Heart left ventricle (tissue), 16 donors: ENCODE measurements around the gene TMEM74B. TPM values are rescaled to one million over a fixed set of nuclear protein-coding genes. Genes with fewer than 3 reads are reported as not detected.
A peak's percentile ranks its signal among the peaks of the same experiment; 100 is the strongest.

Experiments
- ATAC-seq, 4 donors: fragments of 200-7000 bp; cut with Tn5 transposase; one replicate each; pipeline ENCODE4 v1.9.1; 2020 to 2022; ENCODE audit warnings: moderate library complexity in 4 of 4, mild to moderate bottlenecking in 3 of 4, moderate number of reproducible peaks in 1 of 4
- DNase-seq, 5 donors: peaks; one replicate each; pipeline ENCODE4 v3.0.0-alpha.2; 2020
- H3K27ac ChIP-seq, 12 donors: fragments of 200-600 bp; sonication (generic) in 4 of 12; one replicate each; pipeline versions ENCODE4 v1.5.0 to v1.8.0; 2016 to 2022; ENCODE audit warnings: mild to moderate bottlenecking in 2 of 12
- H3K27me3 ChIP-seq, 9 donors: fragments of 200-600 bp; sonication (generic) in 2 of 9; one replicate each; pipeline versions ENCODE4 v1.5.1 to v1.8.0; 2016 to 2022; ENCODE audit warnings: mild to moderate bottlenecking in 3 of 9
- H3K36me3 ChIP-seq, 9 donors: fragments of 200-600 bp; sonication (generic) in 2 of 9; one replicate each; pipeline versions ENCODE4 v1.5.0 to v1.8.0; 2018 to 2022; ENCODE audit warnings: mild to moderate bottlenecking in 2 of 9
- H3K4me1 ChIP-seq, 12 donors: fragments of 200-600 bp; sonication (generic) in 4 of 12; one replicate each; pipeline versions ENCODE4 v1.5.0 to v1.8.0; 2016 to 2022; ENCODE audit warnings: mild to moderate bottlenecking in 3 of 12
- H3K4me3 ChIP-seq, 12 donors: fragments of 200-600 bp; sonication (generic) in 4 of 12; one replicate each; pipeline versions ENCODE4 v1.5.0 to v1.8.0; 2017 to 2022; ENCODE audit warnings: mild to moderate bottlenecking in 9 of 12, moderate library complexity in 4 of 12
- H3K9me3 ChIP-seq, 12 donors: fragments of 200-600 bp; sonication (generic) in 4 of 12; one replicate each; pipeline versions ENCODE4 v1.5.0 to v1.8.0; 2016 to 2022; ENCODE audit warnings: mild to moderate bottlenecking in 1 of 12
- CTCF ChIP-seq, 12 donors: fragments of 200-600 bp; sonication (generic) in 4 of 12; IDR thresholded peaks; one replicate each; pipeline versions ENCODE4 v1.5.0 to v1.8.0; 2018 to 2022; ENCODE audit warnings: antibody characterized with exemption in 12 of 12, mild to moderate bottlenecking in 5 of 12
- POLR2A ChIP-seq, 2 donors: fragments of 450-650 bp; IDR thresholded peaks; one replicate each; pipeline ENCODE4 v1.6.1; 2017; ENCODE audit warnings: antibody characterized with exemption in 2 of 2, mild to moderate bottlenecking in 2 of 2, moderate library complexity in 2 of 2
- WGBS, 4 donors: extraction: QIAGEN DNeasy Blood & Tissue Kit in 2 of 4; methylation state at CpG; one replicate each; pipeline versions ENCODE4 v1.1.5 to v1.1.7; 2013 to 2018; 5-methylcytosine and 5-hydroxymethylcytosine counted together
- intact Hi-C, 10 donors: fragments of 100-400 bp; cut with DNase I; formaldehyde crosslinking; loops; one replicate each; pipeline versions ENCODE4 v1.11.1 to v1.14.2; 2022
- polyA plus RNA-seq, 2 donors: library from polyadenylated mRNA; stranded (reverse); fragments of 200-250 nt; gene quantifications; one replicate each; pipeline ENCODE4 v1.2.3, GENCODE V29; 2013
- total RNA-seq, 9 donors: library from RNA; depleted of rRNA in 2 of 9; stranded (reverse); fragments of >200 nt in 2 of 9; fragmentation: NEBNext Ultra II Directional in 3 of 9; extraction: Animal tissue kit (Norgen Biotek cat#: 25700) in 3 of 9; gene quantifications; one replicate each; pipeline versions ENCODE4 v1.1.0 to v1.2.4, GENCODE V29; 2016 to 2023
- donor health status: ischemic (EF 13 %, LVEDD 7.1; RV severe dilation, severe dysfunction).
- donor health status: healthy with polysubstance abuse.
- donor health status: DM: no; HTN: yes; CAD: no.
- donor health status: DM: no; HTN: no; CAD: no.
- donor health status: ischemic (EF 25% LVEDD 6.9; RV normal size, moderate dysfunction).
- donor health status: ischemic (EF 25% LVEDD 5.7; RV mildly dilated, moderate dysfunction).
- donor health status: healthy.
- donor health status: DM: yes; HTN: yes; CAD: no.
- donor health status: ischemic (EF 35%, LVEDD 5.7; RV mildly dilated, moderate dysfunction).
- donor health status: nonischemic (EF 11% LVEDD 7.7; RV severe dilation, severe dysfunction).
- donor health status: DM: yes; HTN: yes; CAD: no.
- donor health status: PGD.
- donor health status: ischemic (EF 29% LVEDD 5.4; RV normal size, mild dysfunction).
- donor health status: nonischemic (EF 23%, LVEDD 6.1; RV moderate dilation, normal function).

Gene TMEM74B
- total and polyA plus RNA-seq, 11 donors: 0.55 to 6.6 (median 1.9) TPM

DNA sequence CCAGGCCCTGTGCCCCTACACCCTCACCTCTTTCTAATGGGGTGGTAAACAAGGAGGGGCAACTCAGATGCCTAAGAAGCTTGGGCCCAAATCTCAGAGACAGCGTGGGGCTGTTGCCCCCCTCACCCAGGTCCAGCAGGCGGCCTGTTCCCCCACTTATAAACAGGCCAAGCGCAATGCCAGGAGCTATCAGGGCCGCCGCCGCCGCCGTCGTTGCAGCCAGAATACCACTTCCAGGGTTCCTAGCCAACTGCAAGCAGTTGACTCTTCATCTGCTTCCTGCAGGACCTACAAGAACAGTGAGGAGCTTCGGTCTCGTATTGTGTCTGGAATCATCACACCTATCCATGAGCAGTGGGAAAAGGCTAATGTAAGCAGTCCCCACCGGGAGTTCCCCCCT lies 49.9 kb downstream of the TMEM74B start:
- intact Hi-C loops: no loop called here
- TF ChIP-seq CTCF (IDR thresholded peaks at IDR 0.05): no peak
- peaks cover 0 to 95% (median 89%) of the 10 kb centered on the region in 9 donors for H3K36me3 ChIP-seq
- H3K4me3 ChIP-seq: no peak overlapping the region
- peaks cover 0 to 8% (median 0%) of the 10 kb centered on the region in 12 donors for H3K9me3 ChIP-seq
- H3K4me1 ChIP-seq: peaks cover 0 to 15% (median 0%) of the 10 kb centered on the region in 12 donors
- WGBS, 4 donors: 93 to 95% (median 94%) methylated on average over 12 of the region's 12 CpGs
- H3K27ac ChIP-seq: no peak overlapping the region
- DNase-seq (no peak), ATAC-seq (no peak)
- H3K27me3 ChIP-seq: no peaks in the 10 kb centered on the region

DNA sequence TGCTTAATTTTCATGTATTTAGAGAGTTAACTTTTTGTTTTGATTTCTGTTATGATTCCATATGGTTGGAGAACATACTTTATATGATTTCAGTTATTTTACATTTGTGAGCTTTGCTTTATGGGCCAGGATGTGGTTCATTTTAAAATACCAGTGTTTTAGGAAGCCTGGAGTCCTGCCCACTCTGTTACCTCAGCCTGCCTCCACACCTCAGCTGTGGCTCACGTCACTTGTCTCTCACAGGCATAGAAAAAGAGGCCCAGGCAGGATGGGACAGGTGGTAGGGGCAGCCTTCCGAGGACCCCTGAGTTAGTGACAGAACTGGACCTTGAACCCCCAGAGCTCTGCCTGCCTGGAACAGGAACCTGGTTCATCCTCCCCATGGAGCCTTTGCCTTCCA lies 50.4 kb downstream of the TMEM74B start:
- ATAC-seq (peak in 1 of 4 donors; percentile 18), DNase-seq (no peak)
- Histone ChIP-seq H3K27me3 (no peaks in the 10 kb centered on the region), H3K27ac (no peak overlapping the region), H3K4me3 (no peak overlapping the region), H3K4me1 (peaks cover 0 to 15% (median 0%) of the 10 kb centered on the region in 12 donors), H3K9me3 (peaks cover 0 to 8% (median 0%) of the 10 kb centered on the region in 12 donors), H3K36me3 (peaks cover 0 to 95% (median 91%) of the 10 kb centered on the region in 9 donors)
- WGBS, 4 donors: 43 to 94% (median 73%) methylated on average over 2 of the region's 2 CpGs
- TF ChIP-seq CTCF (IDR thresholded peaks at IDR 0.05) (no peak), POLR2A (IDR thresholded peaks at IDR 0.05) (no peak)
- intact Hi-C loops: no loop called here

DNA sequence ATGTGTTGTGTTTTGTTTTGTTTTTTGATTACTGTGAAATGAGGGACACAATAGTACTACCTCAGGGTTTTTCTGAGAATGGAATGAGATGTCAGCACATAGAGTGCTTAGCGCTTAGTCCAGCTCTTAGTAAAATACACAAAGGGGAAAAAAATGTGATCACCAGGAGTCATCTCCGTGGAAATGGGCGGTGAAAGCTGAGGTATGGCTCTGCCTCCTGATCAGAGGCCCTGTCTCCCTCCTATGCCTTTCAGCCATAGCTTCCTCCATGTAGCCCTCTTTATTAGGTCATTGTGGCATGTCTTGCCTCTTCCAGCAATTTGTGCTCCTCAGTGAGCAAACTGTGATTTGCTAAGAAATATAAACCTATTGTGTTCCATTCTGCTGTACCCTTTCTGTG lies 53.4 kb downstream of the TMEM74B start:
- Histone ChIP-seq H3K4me1 (peaks cover 0 to 15% (median 0%) of the 10 kb centered on the region in 12 donors), H3K27me3 (no peaks in the 10 kb centered on the region), H3K27ac (peak overlapping the region in 1 of 12 donors; percentile 56), H3K4me3 (no peak overlapping the region), H3K9me3 (peaks cover 0 to 8% (median 0%) of the 10 kb centered on the region in 12 donors), H3K36me3 (peaks cover 0 to 95% (median 91%) of the 10 kb centered on the region in 9 donors)
- TF ChIP-seq POLR2A (IDR thresholded peaks at IDR 0.05) (no peak), CTCF (IDR thresholded peaks at IDR 0.05) (no peak)
- intact Hi-C loops: no loop called here
- no peak for ATAC-seq
- no peak for DNase-seq
- WGBS, 4 donors: 95 to 97% (median 96%) methylated on average over 3 of the region's 3 CpGs

GRCh38 chr20:1130847-1131246 lies 53.9 kb downstream of the TMEM74B start:
- Histone ChIP-seq H3K27ac (peak overlapping the region in 1 of 12 donors; percentile 56), H3K9me3 (peaks cover 0 to 8% (median 0%) of the 10 kb centered on the region in 12 donors), H3K4me1 (peaks cover 0 to 20% (median 0%) of the 10 kb centered on the region in 12 donors), H3K27me3 (no peaks in the 10 kb centered on the region), H3K4me3 (no peak overlapping the region), H3K36me3 (peaks cover 0 to 95% (median 91%) of the 10 kb centered on the region in 9 donors)
- DNase-seq (peak in 4 of 5 donors; percentile 28 to 74 (median 48)), ATAC-seq (peak in 3 of 4 donors; percentile 50 to 85 (median 62))
- 69 to 87% (median 75%) methylated on average over 5 of the region's 5 CpGs for WGBS, 4 donors
- intact Hi-C loops: no loop called here
- TF ChIP-seq POLR2A (IDR thresholded peaks at IDR 0.05) (no peak), CTCF (IDR thresholded peaks at IDR 0.05) (no peak)

Other genes starting within 250 kb of the TMEM74B start
- under 1 TPM in 2 of 9 donors, not detected in 7; 0.25 to 0.27 TPM for gene RSPO4, start 182.7 kb downstream of the TMEM74B start, total RNA-seq
- under 1 TPM in 1 of 2 donors, not detected in 1; 0.04 TPM for gene RSPO4, start 182.7 kb downstream of the TMEM74B start, polyA plus RNA-seq
- gene PSMF1, start 66.4 kb downstream of the TMEM74B start, total RNA-seq: 100 to 1,000 TPM; 116 to 184 (median 141) TPM
- gene PSMF1, start 66.4 kb downstream of the TMEM74B start, polyA plus RNA-seq: 10 to 100 TPM; 24.6 to 88.2 TPM
- gene C20orf202, start 18.5 kb upstream of the TMEM74B start, total RNA-seq: under 1 TPM in 8 of 9 donors, not detected in 1; 0.25 to 0.47 (median 0.32) TPM
- gene C20orf202, start 18.5 kb upstream of the TMEM74B start, polyA plus RNA-seq: under 1 TPM; 0.21 to 0.46 TPM
- not detected for gene RAD21L1, start 41.1 kb upstream of the TMEM74B start, total RNA-seq
- gene RAD21L1, start 41.1 kb upstream of the TMEM74B start, polyA plus RNA-seq: not detected
- 10 to 100 TPM in 7 of 9 donors, 1 to 10 TPM in 2; 6.5 to 17.4 (median 11.7) TPM for gene SNPH, start 81.3 kb upstream of the TMEM74B start, total RNA-seq
- 1 to 10 TPM; 4.3 to 5.8 TPM for gene SNPH, start 81.3 kb upstream of the TMEM74B start, polyA plus RNA-seq
- 1 to 10 TPM in 8 of 9 donors, under 1 TPM in 1; 0.65 to 4.2 (median 2.1) TPM for gene SDCBP2, start 144.2 kb upstream of the TMEM74B start, total RNA-seq
- 1 to 10 TPM; 1.8 to 3.6 TPM for gene SDCBP2, start 144.2 kb upstream of the TMEM74B start, polyA plus RNA-seq
- 100 to 1,000 TPM in 8 of 9 donors, 10 to 100 TPM in 1; 71.3 to 316 (median 144) TPM for gene FKBP1A, start 208.1 kb upstream of the TMEM74B start, total RNA-seq
- 100 to 1,000 TPM in 1 of 2 donors, 10 to 100 TPM in 1; 89.6 to 401 TPM for gene FKBP1A, start 208.1 kb upstream of the TMEM74B start, polyA plus RNA-seq